ENCODE data around the gene DCBLD1.

Gene DCBLD1

DNA sequence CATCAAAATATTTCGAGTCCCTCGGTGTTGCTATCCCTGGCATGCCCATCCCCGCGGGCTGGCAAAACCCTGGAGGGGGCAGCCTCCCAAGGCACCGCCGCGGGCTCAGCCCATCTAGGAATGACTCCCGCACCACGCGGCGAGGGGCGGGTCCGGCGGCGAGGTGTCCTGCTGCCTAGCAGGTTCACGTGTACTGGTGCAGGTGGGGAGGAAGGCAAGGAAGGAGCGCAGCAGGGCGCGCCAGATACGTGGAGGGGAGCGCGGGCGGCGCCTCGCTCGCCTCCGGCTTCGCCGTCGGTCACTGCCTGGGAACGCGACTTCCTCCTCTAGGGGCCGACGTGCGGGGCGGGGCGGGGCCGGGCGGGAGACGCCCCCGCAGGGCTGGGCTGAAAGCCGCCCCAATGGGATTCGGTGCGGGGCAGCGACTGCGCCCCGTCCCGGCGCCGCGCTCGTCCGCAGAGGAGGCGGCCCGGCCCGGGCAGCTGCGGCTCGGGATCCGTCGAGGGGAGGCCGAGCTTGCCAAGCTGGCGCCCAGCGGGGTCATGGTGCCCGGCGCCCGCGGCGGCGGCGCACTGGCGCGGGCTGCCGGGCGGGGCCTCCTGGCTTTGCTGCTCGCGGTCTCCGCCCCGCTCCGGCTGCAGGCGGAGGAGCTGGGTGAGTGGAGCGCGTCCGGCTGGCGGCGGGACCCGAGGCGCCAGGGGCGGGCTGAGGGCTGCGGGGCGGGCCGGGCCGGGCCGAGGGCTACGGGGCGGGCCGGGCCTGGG is at the start of gene DCBLD1 (continued):
- TF ChIP-seq, protein P1, sequence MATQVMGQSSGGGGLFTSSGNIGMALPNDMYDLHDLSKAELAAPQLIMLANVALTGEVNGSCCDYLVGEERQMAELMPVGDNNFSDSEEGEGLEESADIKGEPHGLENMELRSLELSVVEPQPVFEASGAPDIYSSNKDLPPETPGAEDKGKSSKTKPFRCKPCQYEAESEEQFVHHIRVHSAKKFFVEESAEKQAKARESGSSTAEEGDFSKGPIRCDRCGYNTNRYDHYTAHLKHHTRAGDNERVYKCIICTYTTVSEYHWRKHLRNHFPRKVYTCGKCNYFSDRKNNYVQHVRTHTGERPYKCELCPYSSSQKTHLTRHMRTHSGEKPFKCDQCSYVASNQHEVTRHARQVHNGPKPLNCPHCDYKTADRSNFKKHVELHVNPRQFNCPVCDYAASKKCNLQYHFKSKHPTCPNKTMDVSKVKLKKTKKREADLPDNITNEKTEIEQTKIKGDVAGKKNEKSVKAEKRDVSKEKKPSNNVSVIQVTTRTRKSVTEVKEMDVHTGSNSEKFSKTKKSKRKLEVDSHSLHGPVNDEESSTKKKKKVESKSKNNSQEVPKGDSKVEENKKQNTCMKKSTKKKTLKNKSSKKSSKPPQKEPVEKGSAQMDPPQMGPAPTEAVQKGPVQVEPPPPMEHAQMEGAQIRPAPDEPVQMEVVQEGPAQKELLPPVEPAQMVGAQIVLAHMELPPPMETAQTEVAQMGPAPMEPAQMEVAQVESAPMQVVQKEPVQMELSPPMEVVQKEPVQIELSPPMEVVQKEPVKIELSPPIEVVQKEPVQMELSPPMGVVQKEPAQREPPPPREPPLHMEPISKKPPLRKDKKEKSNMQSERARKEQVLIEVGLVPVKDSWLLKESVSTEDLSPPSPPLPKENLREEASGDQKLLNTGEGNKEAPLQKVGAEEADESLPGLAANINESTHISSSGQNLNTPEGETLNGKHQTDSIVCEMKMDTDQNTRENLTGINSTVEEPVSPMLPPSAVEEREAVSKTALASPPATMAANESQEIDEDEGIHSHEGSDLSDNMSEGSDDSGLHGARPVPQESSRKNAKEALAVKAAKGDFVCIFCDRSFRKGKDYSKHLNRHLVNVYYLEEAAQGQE (tag by site-specific recombination; IDR thresholded peaks at IDR 0.05): no peak
- TF ChIP-seq ZNF837 (tag by site-specific recombination; IDR thresholded peaks at IDR 0.05): no peak
- TF ChIP-seq ZNF660 (tag by site-specific recombination; IDR thresholded peaks at IDR 0.05): no peak
- TF ChIP-seq KLF1 (tag by site-specific recombination; IDR thresholded peaks at IDR 0.05): peak; percentile 66
- no peak for TF ChIP-seq ZNF677 (tag by site-specific recombination; IDR thresholded peaks at IDR 0.05)
- TF ChIP-seq, protein P2, sequence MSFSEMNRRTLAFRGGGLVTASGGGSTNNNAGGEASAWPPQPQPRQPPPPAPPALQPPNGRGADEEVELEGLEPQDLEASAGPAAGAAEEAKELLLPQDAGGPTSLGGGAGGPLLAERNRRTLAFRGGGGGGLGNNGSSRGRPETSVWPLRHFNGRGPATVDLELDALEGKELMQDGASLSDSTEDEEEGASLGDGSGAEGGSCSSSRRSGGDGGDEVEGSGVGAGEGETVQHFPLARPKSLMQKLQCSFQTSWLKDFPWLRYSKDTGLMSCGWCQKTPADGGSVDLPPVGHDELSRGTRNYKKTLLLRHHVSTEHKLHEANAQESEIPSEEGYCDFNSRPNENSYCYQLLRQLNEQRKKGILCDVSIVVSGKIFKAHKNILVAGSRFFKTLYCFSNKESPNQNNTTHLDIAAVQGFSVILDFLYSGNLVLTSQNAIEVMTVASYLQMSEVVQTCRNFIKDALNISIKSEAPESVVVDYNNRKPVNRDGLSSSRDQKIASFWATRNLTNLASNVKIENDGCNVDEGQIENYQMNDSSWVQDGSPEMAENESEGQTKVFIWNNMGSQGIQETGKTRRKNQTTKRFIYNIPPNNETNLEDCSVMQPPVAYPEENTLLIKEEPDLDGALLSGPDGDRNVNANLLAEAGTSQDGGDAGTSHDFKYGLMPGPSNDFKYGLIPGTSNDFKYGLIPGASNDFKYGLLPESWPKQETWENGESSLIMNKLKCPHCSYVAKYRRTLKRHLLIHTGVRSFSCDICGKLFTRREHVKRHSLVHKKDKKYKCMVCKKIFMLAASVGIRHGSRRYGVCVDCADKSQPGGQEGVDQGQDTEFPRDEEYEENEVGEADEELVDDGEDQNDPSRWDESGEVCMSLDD (tag by site-specific recombination; IDR thresholded peaks at IDR 0.05): no peak
- TF ChIP-seq ZNF621 (tag by site-specific recombination; IDR thresholded peaks at IDR 0.05): no peak
- TF ChIP-seq ZNF2 (tag by site-specific recombination; IDR thresholded peaks at IDR 0.05): peak; percentile 68; the same call in 1 of the 2 replicates
- no peak for TF ChIP-seq ZFP41 (tag by site-specific recombination; IDR thresholded peaks at IDR 0.05; ENCODE audit: borderline replicate concordance)
- peak; percentile 44; the same call in 1 of the 2 replicates for TF ChIP-seq ZNF600 (tag by site-specific recombination; IDR thresholded peaks at IDR 0.05)
- no peak for TF ChIP-seq RBAK (tag by site-specific recombination; IDR thresholded peaks at IDR 0.05)
- TF ChIP-seq ZNF629 (tag by site-specific recombination; IDR thresholded peaks at IDR 0.05): no peak
- TF ChIP-seq ZNF423 (tag by site-specific recombination; IDR thresholded peaks at IDR 0.05): no peak
- TF ChIP-seq KLF16 (tag by site-specific recombination; IDR thresholded peaks at IDR 0.05): peak; percentile 64; the same call in 1 of the 2 replicates
- TF ChIP-seq ZNF112 (tag by site-specific recombination; IDR thresholded peaks at IDR 0.05): no peak
- no peak for TF ChIP-seq ZNF248 (tag by site-specific recombination; IDR thresholded peaks at IDR 0.05)
- TF ChIP-seq, protein P3, sequence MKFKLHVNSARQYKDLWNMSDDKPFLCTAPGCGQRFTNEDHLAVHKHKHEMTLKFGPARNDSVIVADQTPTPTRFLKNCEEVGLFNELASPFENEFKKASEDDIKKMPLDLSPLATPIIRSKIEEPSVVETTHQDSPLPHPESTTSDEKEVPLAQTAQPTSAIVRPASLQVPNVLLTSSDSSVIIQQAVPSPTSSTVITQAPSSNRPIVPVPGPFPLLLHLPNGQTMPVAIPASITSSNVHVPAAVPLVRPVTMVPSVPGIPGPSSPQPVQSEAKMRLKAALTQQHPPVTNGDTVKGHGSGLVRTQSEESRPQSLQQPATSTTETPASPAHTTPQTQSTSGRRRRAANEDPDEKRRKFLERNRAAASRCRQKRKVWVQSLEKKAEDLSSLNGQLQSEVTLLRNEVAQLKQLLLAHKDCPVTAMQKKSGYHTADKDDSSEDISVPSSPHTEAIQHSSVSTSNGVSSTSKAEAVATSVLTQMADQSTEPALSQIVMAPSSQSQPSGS (tag by site-specific recombination; IDR thresholded peaks at IDR 0.05; ENCODE audit: low read depth): no peak
- TF ChIP-seq, protein P4, sequence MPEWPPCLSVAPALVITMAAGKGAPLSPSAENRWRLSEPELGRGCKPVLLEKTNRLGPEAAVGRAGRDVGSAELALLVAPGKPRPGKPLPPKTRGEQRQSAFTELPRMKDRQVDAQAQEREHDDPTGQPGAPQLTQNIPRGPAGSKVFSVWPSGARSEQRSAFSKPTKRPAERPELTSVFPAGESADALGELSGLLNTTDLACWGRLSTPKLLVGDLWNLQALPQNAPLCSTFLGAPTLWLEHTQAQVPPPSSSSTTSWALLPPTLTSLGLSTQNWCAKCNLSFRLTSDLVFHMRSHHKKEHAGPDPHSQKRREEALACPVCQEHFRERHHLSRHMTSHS (tag by site-specific recombination; IDR thresholded peaks at IDR 0.05): no peak
- TF ChIP-seq, protein P5, sequence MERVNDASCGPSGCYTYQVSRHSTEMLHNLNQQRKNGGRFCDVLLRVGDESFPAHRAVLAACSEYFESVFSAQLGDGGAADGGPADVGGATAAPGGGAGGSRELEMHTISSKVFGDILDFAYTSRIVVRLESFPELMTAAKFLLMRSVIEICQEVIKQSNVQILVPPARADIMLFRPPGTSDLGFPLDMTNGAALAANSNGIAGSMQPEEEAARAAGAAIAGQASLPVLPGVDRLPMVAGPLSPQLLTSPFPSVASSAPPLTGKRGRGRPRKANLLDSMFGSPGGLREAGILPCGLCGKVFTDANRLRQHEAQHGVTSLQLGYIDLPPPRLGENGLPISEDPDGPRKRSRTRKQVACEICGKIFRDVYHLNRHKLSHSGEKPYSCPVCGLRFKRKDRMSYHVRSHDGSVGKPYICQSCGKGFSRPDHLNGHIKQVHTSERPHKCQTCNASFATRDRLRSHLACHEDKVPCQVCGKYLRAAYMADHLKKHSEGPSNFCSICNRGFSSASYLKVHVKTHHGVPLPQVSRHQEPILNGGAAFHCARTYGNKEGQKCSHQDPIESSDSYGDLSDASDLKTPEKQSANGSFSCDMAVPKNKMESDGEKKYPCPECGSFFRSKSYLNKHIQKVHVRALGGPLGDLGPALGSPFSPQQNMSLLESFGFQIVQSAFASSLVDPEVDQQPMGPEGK (tag by site-specific recombination; IDR thresholded peaks at IDR 0.05): peak; percentile 76
- TF ChIP-seq, protein P6, sequence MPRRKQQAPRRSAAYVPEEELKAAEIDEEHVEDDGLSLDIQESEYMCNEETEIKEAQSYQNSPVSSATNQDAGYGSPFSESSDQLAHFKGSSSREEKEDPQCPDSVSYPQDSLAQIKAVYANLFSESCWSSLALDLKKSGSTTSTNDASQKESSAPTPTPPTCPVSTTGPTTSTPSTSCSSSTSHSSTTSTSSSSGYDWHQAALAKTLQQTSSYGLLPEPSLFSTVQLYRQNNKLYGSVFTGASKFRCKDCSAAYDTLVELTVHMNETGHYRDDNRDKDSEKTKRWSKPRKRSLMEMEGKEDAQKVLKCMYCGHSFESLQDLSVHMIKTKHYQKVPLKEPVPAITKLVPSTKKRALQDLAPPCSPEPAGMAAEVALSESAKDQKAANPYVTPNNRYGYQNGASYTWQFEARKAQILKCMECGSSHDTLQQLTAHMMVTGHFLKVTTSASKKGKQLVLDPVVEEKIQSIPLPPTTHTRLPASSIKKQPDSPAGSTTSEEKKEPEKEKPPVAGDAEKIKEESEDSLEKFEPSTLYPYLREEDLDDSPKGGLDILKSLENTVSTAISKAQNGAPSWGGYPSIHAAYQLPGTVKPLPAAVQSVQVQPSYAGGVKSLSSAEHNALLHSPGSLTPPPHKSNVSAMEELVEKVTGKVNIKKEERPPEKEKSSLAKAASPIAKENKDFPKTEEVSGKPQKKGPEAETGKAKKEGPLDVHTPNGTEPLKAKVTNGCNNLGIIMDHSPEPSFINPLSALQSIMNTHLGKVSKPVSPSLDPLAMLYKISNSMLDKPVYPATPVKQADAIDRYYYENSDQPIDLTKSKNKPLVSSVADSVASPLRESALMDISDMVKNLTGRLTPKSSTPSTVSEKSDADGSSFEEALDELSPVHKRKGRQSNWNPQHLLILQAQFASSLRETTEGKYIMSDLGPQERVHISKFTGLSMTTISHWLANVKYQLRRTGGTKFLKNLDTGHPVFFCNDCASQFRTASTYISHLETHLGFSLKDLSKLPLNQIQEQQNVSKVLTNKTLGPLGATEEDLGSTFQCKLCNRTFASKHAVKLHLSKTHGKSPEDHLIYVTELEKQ (tag by site-specific recombination; IDR thresholded peaks at IDR 0.05; ENCODE audit: borderline replicate concordance): no peak
- TF ChIP-seq YY1 (tag by site-specific recombination; IDR thresholded peaks at IDR 0.05): no peak
- TF ChIP-seq MYNN (tag by site-specific recombination; IDR thresholded peaks at IDR 0.05; ENCODE audit: borderline replicate concordance): no peak
- TF ChIP-seq ZNF184 (tag by site-specific recombination; IDR thresholded peaks at IDR 0.05): no peak
- TF ChIP-seq ZNF292 (tag by site-specific recombination; IDR thresholded peaks at IDR 0.05; ENCODE audit: borderline replicate concordance, low read depth): no peak
- TF ChIP-seq KLF8 (tag by site-specific recombination; IDR thresholded peaks at IDR 0.05): peak; percentile 87
